Ovary (tissue), 3 donors: ENCODE data around the gene TMEM123.

Source experiments
- POLR2A ChIP-seq: fragments of 450-650 bp; IDR thresholded peaks from one replicate; pipeline ENCODE4 v1.6.1; 2017; ENCODE audit warnings: antibody characterized with exemption, mild to moderate bottlenecking, moderate library complexity
- TF ChIP-seq, protein P1 (sequence below), 3 donors: fragments of 450-650 bp in 2 of 3; fragments of 200-600 bp in 1 of 3; IDR thresholded peaks; one replicate each; pipeline versions ENCODE4 v1.5.1 to v1.8.0; 2016 to 2022; ENCODE audit warnings: antibody characterized with exemption in 3 of 3, mild to moderate bottlenecking in 1 of 3
- donor health status: DM: no; HTN: no; CAD: no.

DNA sequence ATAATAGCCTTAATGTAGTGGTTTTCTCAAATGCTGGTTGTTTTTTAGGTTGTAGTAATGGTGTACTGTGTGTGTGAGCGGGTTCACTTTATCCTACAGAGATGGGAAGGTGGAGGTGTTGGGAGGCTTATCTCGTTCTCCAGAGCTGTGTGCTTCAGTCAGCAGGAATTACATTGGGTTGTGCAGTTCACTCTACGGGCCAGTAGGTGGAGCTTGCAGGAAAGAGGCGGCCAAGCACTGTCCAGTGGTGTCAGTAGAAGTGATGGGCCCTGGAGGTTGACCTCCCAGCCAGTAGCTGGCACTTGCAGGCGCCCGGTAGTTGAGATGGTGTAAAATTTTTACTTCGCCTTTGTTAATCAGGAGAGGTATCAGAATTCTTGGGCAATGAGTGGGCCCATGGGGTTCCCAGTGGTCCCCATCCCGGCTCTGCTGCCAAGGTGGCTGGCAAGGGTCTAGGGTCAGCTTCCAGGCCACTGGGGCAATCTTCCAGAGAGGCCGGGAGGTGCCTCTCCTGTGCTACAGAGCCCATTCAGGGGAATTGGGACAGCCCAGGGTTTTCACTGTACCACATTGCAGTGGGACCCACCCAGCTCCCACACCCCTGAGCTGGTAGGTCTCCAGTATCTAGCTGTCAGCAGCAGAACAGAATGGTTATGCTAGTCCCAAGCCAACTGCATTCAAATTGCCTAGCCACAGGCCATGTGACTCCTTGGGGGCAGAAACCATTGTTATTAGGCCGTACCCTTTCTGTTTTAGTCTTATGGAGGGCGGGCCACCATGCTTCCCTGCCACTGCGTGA is 61.7 kb downstream of the TMEM123 start:
- TF ChIP-seq, protein P1, sequence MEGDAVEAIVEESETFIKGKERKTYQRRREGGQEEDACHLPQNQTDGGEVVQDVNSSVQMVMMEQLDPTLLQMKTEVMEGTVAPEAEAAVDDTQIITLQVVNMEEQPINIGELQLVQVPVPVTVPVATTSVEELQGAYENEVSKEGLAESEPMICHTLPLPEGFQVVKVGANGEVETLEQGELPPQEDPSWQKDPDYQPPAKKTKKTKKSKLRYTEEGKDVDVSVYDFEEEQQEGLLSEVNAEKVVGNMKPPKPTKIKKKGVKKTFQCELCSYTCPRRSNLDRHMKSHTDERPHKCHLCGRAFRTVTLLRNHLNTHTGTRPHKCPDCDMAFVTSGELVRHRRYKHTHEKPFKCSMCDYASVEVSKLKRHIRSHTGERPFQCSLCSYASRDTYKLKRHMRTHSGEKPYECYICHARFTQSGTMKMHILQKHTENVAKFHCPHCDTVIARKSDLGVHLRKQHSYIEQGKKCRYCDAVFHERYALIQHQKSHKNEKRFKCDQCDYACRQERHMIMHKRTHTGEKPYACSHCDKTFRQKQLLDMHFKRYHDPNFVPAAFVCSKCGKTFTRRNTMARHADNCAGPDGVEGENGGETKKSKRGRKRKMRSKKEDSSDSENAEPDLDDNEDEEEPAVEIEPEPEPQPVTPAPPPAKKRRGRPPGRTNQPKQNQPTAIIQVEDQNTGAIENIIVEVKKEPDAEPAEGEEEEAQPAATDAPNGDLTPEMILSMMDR (IDR thresholded peaks at IDR 0.05): no peak
- TF ChIP-seq POLR2A: no peak
